Measurements from ENCODE around the gene POT1.

Gene POT1

GRCh38 chr7:124908259-124908658 is 21.4 kb downstream of the POT1 start:
- DNase-seq, result no peak

GRCh38 chr7:124907490-124907889 is 22.1 kb downstream of the POT1 start:
- no peak for DNase-seq

- DNase-seq, result no peak
Observed at GRCh38 chr7:124898531-124898930, 31.1 kb downstream of the POT1 start.

GRCh38 chr7:124896001-124896400 is 33.6 kb downstream of the POT1 start:
- no peak for DNase-seq

GRCh38 chr7:124893140-124893827 is 36.3 kb downstream of the POT1 start:
- DNase-seq, result no peak

GRCh38 chr7:124887247-124887646 is 42.4 kb downstream of the POT1 start:
- no peak for DNase-seq

- no peak for DNase-seq
Observed at GRCh38 chr7:124881981-124882380, 47.6 kb downstream of the POT1 start.

GRCh38 chr7:124879771-124880170 is 49.9 kb downstream of the POT1 start:
- DNase-seq, result no peak

- no peak for DNase-seq
Observed at GRCh38 chr7:124879103-124879502, 50.5 kb downstream of the POT1 start.

- no peak for DNase-seq
Observed at GRCh38 chr7:124874644-124875163, 54.9 kb downstream of the POT1 start.

GRCh38 chr7:124857672-124858235 is 71.9 kb downstream of the POT1 start:
- DNase-seq, result no peak

GRCh38 chr7:124856299-124856888 is 73.2 kb downstream of the POT1 start:
- DNase-seq, result no peak

- no peak for DNase-seq
Observed at GRCh38 chr7:124843336-124843735, 86.3 kb downstream of the POT1 start.

GRCh38 chr7:124840435-124840834 is 89.2 kb downstream of the POT1 start:
- no peak for DNase-seq

GRCh38 chr7:124839687-124840086 is 89.9 kb downstream of the POT1 start:
- no peak for DNase-seq

GRCh38 chr7:124836173-124836572 is 93.5 kb downstream of the POT1 start:
- no peak for DNase-seq

GRCh38 chr7:124818807-124819206 is 110.8 kb downstream of the POT1 start:
- DNase-seq, result no peak

- DNase-seq, result no peak
Observed at GRCh38 chr7:124813994-124814798, 115.4 kb downstream of the POT1 start.

- DNase-seq, result no peak
Observed at GRCh38 chr7:124812764-124813163, 116.9 kb downstream of the POT1 start.

- no peak for DNase-seq
Observed at GRCh38 chr7:124811341-124811740, 118.3 kb downstream of the POT1 start.

- no peak for DNase-seq
Observed at GRCh38 chr7:124810605-124811004, 119.0 kb downstream of the POT1 start.

GRCh38 chr7:124808206-124808605 is 121.4 kb downstream of the POT1 start:
- no peak for DNase-seq

- DNase-seq, result no peak
Observed at GRCh38 chr7:124801330-124801895, 128.2 kb downstream of the POT1 start.
